HCT116 (cell line): ENCODE measurements around the gene SPRR2B.

Source experiments
- ATF3 ChIP-seq: IDR thresholded peaks from 2 replicates; pipeline ENCODE4 v1.6.1; 2012
- EZH2 ChIP-seq: fragments of 200-600 bp; sonication (generic); IDR thresholded peaks from 2 replicates; pipeline ENCODE4 v1.6.1; 2017; ENCODE audit warnings: antibody characterized with exemption, mixed run types
- JUND ChIP-seq: IDR thresholded peaks from 2 replicates; pipeline ENCODE4 v1.6.1; 2012
- POLR2A ChIP-seq: IDR thresholded peaks from 2 replicates; pipeline ENCODE4 v1.7.0; 2011; ENCODE audit warnings: borderline replicate concordance; ENCODE audit not compliant: insufficient read depth, insufficient read length; ENCODE audit errors: extremely low read depth
- TCF7L2 ChIP-seq: IDR thresholded peaks from 2 replicates; pipeline ENCODE4 v1.7.0; 2011; ENCODE audit warnings: borderline replicate concordance, inconsistent platforms; ENCODE audit not compliant: insufficient read depth, insufficient read length; ENCODE audit errors: extremely low read depth
- YY1 ChIP-seq: IDR thresholded peaks from 2 replicates; pipeline ENCODE4 v1.6.1; 2011; ENCODE audit warnings: low read length, low read depth, moderate library complexity, mild to moderate bottlenecking; ENCODE audit not compliant: insufficient replicate concordance; ENCODE audit errors: extremely low read depth
- ZBTB33 ChIP-seq: IDR thresholded peaks from 2 replicates; pipeline ENCODE4 v1.6.1; 2011; ENCODE audit warnings: mild to moderate bottlenecking, low read length, moderate library complexity; ENCODE audit not compliant: insufficient replicate concordance; ENCODE audit errors: extremely low read depth
- TF ChIP-seq, protein P1 (sequence below), 3 experiments: fragments of 200-600 bp in 1 of 3; sonication (generic) in 1 of 3; IDR thresholded peaks in 2 of 3; conservative IDR thresholded peaks in 1 of 3; 2 replicates each; pipeline ENCODE4 v1.5.1; 2012 to 2017; ENCODE audit warnings: low read depth in 2 of 3, low read length in 2 of 3, antibody characterized with exemption in 1 of 3, borderline replicate concordance in 1 of 3, control low read depth in 1 of 3, mild to moderate bottlenecking in 1 of 3, mixed read lengths in 1 of 3, mixed run types in 1 of 3, moderate library complexity in 1 of 3; ENCODE audit not compliant: insufficient read depth in 1 of 3

DNA sequence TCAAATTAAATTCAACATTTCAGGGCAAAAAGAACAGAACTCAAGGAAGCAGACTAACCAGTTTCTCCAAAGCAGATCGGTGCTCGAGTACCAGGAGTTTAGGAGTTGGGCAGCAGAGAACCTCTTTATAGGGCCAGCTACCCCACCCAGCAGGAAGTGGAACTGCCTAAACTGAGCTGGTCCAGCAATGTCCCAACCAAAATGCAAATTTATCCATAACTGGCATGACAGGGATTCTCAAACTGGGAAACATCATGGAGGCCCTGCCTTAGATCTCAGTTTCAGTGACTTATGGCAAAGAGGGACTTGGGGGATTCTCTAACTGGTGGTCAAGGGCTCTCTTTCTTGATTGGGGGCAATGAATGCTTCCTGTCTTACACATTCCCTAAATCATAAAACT is at the start of gene SPRR2B:
- TF ChIP-seq POLR2A (no peak), TCF7L2 (no peak), YY1 (no peak), ZBTB33 (no peak), EZH2 (no peak), ATF3 (no peak), JUND (no peak)
- TF ChIP-seq, protein P1, sequence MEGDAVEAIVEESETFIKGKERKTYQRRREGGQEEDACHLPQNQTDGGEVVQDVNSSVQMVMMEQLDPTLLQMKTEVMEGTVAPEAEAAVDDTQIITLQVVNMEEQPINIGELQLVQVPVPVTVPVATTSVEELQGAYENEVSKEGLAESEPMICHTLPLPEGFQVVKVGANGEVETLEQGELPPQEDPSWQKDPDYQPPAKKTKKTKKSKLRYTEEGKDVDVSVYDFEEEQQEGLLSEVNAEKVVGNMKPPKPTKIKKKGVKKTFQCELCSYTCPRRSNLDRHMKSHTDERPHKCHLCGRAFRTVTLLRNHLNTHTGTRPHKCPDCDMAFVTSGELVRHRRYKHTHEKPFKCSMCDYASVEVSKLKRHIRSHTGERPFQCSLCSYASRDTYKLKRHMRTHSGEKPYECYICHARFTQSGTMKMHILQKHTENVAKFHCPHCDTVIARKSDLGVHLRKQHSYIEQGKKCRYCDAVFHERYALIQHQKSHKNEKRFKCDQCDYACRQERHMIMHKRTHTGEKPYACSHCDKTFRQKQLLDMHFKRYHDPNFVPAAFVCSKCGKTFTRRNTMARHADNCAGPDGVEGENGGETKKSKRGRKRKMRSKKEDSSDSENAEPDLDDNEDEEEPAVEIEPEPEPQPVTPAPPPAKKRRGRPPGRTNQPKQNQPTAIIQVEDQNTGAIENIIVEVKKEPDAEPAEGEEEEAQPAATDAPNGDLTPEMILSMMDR (IDR thresholded peaks at IDR 0.05 in 2 of 3, conservative IDR thresholded peaks at IDR 0.05 in 1 of 3; ENCODE audit: borderline replicate concordance in 1 of 3, insufficient read depth in 1 of 3, low read depth in 2 of 3, low read length in 2 of 3): no peak
